ENCODE data around the gene IPO9.

IPO9 gene

DNA sequence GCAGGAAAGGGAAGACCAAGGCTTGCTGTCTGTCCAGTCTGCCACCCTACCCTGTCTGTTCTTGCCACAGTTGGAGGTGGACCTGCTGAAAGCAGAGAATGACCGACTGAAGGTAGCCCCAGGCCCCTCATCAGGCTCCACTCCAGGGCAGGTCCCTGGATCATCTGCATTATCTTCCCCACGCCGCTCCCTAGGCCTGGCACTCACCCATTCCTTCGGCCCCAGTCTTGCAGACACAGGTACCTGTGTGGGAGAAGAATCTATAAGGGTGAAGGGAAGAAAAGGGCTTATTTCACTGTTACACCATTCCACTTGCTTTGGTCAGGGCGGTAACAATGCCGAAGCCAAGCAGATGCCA, 20.3 kb upstream of the IPO9 start:
- TF ChIP-seq TOX (CRISPR knock-in tag; IDR thresholded peaks at IDR 0.05; ENCODE audit: borderline replicate concordance) (no peak), OSR1 (CRISPR knock-in tag; IDR thresholded peaks at IDR 0.05) (no peak), ZC3H10 (CRISPR knock-in tag; IDR thresholded peaks at IDR 0.05) (no peak), ISL1 (CRISPR knock-in tag; IDR thresholded peaks at IDR 0.05) (no peak), TCF4 (CRISPR knock-in tag; IDR thresholded peaks at IDR 0.05; ENCODE audit: borderline replicate concordance) (no peak), RARB (CRISPR knock-in tag; IDR thresholded peaks at IDR 0.05) (no peak), ZFP30 (CRISPR knock-in tag; IDR thresholded peaks at IDR 0.05) (no peak), ARNTL (CRISPR knock-in tag; IDR thresholded peaks at IDR 0.05; ENCODE audit: borderline replicate concordance, low read depth) (no peak), CSDC2 (CRISPR knock-in tag; IDR thresholded peaks at IDR 0.05) (no peak), TSHZ2 (CRISPR knock-in tag; IDR thresholded peaks at IDR 0.05) (no peak)
- TF ChIP-seq, protein P1, sequence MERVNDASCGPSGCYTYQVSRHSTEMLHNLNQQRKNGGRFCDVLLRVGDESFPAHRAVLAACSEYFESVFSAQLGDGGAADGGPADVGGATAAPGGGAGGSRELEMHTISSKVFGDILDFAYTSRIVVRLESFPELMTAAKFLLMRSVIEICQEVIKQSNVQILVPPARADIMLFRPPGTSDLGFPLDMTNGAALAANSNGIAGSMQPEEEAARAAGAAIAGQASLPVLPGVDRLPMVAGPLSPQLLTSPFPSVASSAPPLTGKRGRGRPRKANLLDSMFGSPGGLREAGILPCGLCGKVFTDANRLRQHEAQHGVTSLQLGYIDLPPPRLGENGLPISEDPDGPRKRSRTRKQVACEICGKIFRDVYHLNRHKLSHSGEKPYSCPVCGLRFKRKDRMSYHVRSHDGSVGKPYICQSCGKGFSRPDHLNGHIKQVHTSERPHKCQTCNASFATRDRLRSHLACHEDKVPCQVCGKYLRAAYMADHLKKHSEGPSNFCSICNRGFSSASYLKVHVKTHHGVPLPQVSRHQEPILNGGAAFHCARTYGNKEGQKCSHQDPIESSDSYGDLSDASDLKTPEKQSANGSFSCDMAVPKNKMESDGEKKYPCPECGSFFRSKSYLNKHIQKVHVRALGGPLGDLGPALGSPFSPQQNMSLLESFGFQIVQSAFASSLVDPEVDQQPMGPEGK (CRISPR knock-in tag; IDR thresholded peaks at IDR 0.05; ENCODE audit: borderline replicate concordance) = no peak
- ATAC-seq = no peak

DNA sequence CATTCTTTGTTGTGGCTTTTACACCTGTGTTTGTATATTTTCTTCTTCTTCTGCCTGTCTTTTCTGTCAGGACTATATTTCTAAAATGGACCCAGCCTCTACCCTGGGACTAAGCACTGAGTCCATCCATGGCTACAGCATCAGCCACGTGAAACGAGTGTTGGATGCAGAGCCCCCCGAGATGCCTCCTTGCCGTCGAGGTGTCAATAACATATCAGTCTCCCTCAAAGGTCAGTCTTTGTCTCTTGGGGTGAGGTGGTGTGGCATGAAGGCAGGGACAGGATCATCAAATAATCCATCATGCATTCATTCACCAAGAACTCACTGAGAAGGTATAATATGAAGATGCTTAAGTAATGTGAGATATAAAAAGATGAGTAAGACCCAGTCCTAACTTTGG, 19.1 kb upstream of the IPO9 start:
- no peak for TF ChIP-seq CSDC2 (CRISPR knock-in tag; IDR thresholded peaks at IDR 0.05)
- TF ChIP-seq, protein P2, sequence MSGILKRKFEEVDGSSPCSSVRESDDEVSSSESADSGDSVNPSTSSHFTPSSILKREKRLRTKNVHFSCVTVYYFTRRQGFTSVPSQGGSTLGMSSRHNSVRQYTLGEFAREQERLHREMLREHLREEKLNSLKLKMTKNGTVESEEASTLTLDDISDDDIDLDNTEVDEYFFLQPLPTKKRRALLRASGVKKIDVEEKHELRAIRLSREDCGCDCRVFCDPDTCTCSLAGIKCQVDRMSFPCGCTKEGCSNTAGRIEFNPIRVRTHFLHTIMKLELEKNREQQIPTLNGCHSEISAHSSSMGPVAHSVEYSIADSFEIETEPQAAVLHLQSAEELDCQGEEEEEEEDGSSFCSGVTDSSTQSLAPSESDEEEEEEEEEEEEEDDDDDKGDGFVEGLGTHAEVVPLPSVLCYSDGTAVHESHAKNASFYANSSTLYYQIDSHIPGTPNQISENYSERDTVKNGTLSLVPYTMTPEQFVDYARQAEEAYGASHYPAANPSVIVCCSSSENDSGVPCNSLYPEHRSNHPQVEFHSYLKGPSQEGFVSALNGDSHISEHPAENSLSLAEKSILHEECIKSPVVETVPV (CRISPR knock-in tag; IDR thresholded peaks at IDR 0.05) = no peak
- TF ChIP-seq, protein P3, sequence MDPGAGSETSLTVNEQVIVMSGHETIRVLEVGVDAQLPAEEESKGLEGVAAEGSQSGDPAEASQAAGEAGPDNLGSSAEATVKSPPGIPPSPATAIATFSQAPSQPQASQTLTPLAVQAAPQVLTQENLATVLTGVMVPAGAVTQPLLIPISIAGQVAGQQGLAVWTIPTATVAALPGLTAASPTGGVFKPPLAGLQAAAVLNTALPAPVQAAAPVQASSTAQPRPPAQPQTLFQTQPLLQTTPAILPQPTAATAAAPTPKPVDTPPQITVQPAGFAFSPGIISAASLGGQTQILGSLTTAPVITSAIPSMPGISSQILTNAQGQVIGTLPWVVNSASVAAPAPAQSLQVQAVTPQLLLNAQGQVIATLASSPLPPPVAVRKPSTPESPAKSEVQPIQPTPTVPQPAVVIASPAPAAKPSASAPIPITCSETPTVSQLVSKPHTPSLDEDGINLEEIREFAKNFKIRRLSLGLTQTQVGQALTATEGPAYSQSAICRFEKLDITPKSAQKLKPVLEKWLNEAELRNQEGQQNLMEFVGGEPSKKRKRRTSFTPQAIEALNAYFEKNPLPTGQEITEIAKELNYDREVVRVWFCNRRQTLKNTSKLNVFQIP (CRISPR knock-in tag; IDR thresholded peaks at IDR 0.05; ENCODE audit: borderline replicate concordance, low read depth) = no peak
- TF ChIP-seq OSR1 (CRISPR knock-in tag; IDR thresholded peaks at IDR 0.05) = no peak
- TF ChIP-seq TCF4 (CRISPR knock-in tag; IDR thresholded peaks at IDR 0.05; ENCODE audit: borderline replicate concordance) = no peak
- no peak for TF ChIP-seq TSHZ2 (CRISPR knock-in tag; IDR thresholded peaks at IDR 0.05)
- ATAC-seq = no peak

- ATAC-seq = no peak
- TF ChIP-seq ISL1 (CRISPR knock-in tag; IDR thresholded peaks at IDR 0.05) (no peak), ESRRG (CRISPR knock-in tag; IDR thresholded peaks at IDR 0.05) (no peak), ZNF565 (CRISPR knock-in tag; conservative IDR thresholded peaks at IDR 0.05; ENCODE audit: low read depth) (no peak)
Observed at GRCh38 chr1:201810466-201811216, 18.3 kb upstream of the IPO9 start.

DNA sequence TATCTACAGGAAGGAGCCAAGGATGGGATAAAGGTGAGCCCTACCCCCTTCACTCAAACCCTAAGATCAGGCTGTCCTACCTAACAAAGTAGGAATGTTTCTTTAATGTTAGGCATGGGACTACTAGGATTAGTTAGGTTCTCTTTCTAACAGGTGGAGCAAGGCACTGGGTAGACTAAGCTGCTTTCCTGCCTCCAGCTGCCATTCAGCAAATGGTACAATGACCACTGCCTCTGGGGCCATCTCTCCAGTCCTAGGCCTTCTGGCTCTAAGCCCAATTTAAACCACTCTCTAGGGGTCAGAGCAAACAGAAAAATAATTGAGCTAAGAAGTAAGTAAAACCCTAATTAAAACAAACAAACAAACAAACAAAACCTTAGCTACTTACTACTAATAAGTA, 15.7 kb upstream of the IPO9 start:
- no peak for ATAC-seq
- no peak for TF ChIP-seq RARB (CRISPR knock-in tag; IDR thresholded peaks at IDR 0.05)
